GM12878 (cell line): ENCODE results near the gene TP73. TPM values are rescaled to one million over a fixed set of nuclear protein-coding genes. Genes with fewer than 3 reads are reported as not detected.

Experiments
- ATF3 ChIP-seq: IDR thresholded peaks from 2 replicates; pipeline ENCODE4 v1.6.1; 2011; ENCODE audit warnings: low read depth, mild to moderate bottlenecking, low read length, moderate library complexity, borderline replicate concordance; ENCODE audit errors: extremely low read depth
- CHD2 ChIP-seq: IDR thresholded peaks from 2 replicates; pipeline ENCODE4 v1.6.1; 2011; ENCODE audit warnings: low read depth, low read length, improper control_type of control experiment, borderline replicate concordance
- CREB1 ChIP-seq: IDR thresholded peaks from 2 replicates; pipeline ENCODE4 v1.6.1; 2012; ENCODE audit warnings: low read depth, mild to moderate bottlenecking, inconsistent platforms
- EP300 ChIP-seq, 2 experiments: fragments of 150-350 bp in 1 of 2; IDR thresholded peaks; 2 replicates each; pipeline ENCODE4 v1.6.1; 2011 to 2012; ENCODE audit warnings: low read depth in 2 of 2, low read length in 2 of 2, borderline replicate concordance in 1 of 2, improper control_type of control experiment in 1 of 2, inconsistent platforms in 1 of 2; ENCODE audit not compliant: control insufficient read depth in 1 of 2
- GABPA ChIP-seq: IDR thresholded peaks from 2 replicates; pipeline ENCODE4 v1.6.1; 2014; ENCODE audit warnings: antibody characterized with exemption, low read depth, mild to moderate bottlenecking, inconsistent platforms
- HSF1 ChIP-seq: fragments of 150-350 bp; IDR thresholded peaks from 2 replicates; pipeline ENCODE4 v1.6.1; 2014; ENCODE audit warnings: mild to moderate bottlenecking, low read depth, low read length
- IKZF2 ChIP-seq, 2 experiments: fragments of 450-650 bp; IDR thresholded peaks; 2 replicates each; pipeline ENCODE4 v1.6.1; 2017; ENCODE audit warnings: mild to moderate bottlenecking in 2 of 2, moderate library complexity in 2 of 2
- JUNB ChIP-seq: IDR thresholded peaks from 2 replicates; pipeline ENCODE4 v1.6.1; 2016; ENCODE audit warnings: antibody characterized with exemption, mild to moderate bottlenecking
- KDM1A ChIP-seq: fragments of 200-600 bp; sonication (generic); IDR thresholded peaks from 2 replicates; pipeline ENCODE4 v1.6.1; 2016; ENCODE audit warnings: borderline replicate concordance
- KLF5 ChIP-seq: fragments of 450-650 bp; IDR thresholded peaks from 2 replicates; pipeline ENCODE4 v1.6.1; 2014; ENCODE audit warnings: mild to moderate bottlenecking; ENCODE audit not compliant: partially characterized antibody
- MEF2A ChIP-seq: IDR thresholded peaks from 2 replicates; pipeline ENCODE4 v1.6.1; 2011; ENCODE audit warnings: low read depth, mild to moderate bottlenecking, low read length, moderate library complexity; ENCODE audit not compliant: insufficient read depth
- NFYA ChIP-seq: IDR thresholded peaks from 2 replicates; pipeline ENCODE4 v1.6.1; 2011; ENCODE audit warnings: low read depth, mild to moderate bottlenecking, low read length, improper control_type of control experiment, borderline replicate concordance
- NFYB ChIP-seq: IDR thresholded peaks from 2 replicates; pipeline ENCODE4 v1.6.1; 2011; ENCODE audit warnings: low read depth, mild to moderate bottlenecking, low read length, improper control_type of control experiment, moderate library complexity; ENCODE audit not compliant: insufficient read depth
- NR2C2 ChIP-seq: IDR thresholded peaks from 2 replicates; pipeline ENCODE4 v1.6.1; 2011; ENCODE audit warnings: borderline replicate concordance, low read depth; ENCODE audit not compliant: control insufficient read depth, insufficient read length
- PAX5 ChIP-seq: IDR thresholded peaks from 2 replicates; pipeline ENCODE4 v1.6.1; 2011; ENCODE audit warnings: low read depth, low read length, borderline replicate concordance
- PRDM15 ChIP-seq: fragments of 450-650 bp; formaldehyde crosslinking; IDR thresholded peaks from 2 replicates; pipeline ENCODE4 v1.4.0; 2020; ENCODE audit warnings: mild to moderate bottlenecking, moderate library complexity
- TCF7 ChIP-seq: IDR thresholded peaks from 2 replicates; pipeline ENCODE4 v1.6.1; 2014; ENCODE audit warnings: antibody characterized with exemption, borderline replicate concordance
- polyA plus RNA-seq, 11 experiments: library from polyadenylated mRNA; depleted of rRNA in 4 of 11; unstranded in 6 of 11; stranded (reverse) in 5 of 11; fragments of >200 nt; fragmentation: Nextera tagmentation in 4 of 11; fragmentation: Illumina TruSeq in 1 of 11; extraction: Ambion mirVana in 4 of 11; extraction: Trizol in 1 of 11; gene quantifications; 1 replicate in 1 of 11; 2 replicates in 10 of 11; pipeline versions ENCODE4 v1.2.1 to v1.2.3, GENCODE V29; 2011 to 2016; ENCODE audit warnings: inconsistent platforms in 2 of 11, missing spikeins in 2 of 11, low read depth in 1 of 11
- total RNA-seq, 4 experiments: library from RNA; depleted of rRNA in 3 of 4; stranded (reverse); fragments of >200 nt in 3 of 4; fragmentation: Illumina TruSeq in 1 of 4; extraction: Trizol in 1 of 4; gene quantifications; 2 replicates each; pipeline versions ENCODE4 v1.2.1 to v1.2.3, GENCODE V29; 2013 to 2021
- TF ChIP-seq, protein P1 (sequence below): IDR thresholded peaks from 2 replicates; pipeline ENCODE4 v1.6.1; 2012; ENCODE audit warnings: low read depth, low read length, improper control_type of control experiment
- TF ChIP-seq, protein P2 (sequence below): fragments of 450-650 bp; IDR thresholded peaks from 2 replicates; pipeline ENCODE4 v1.6.1; 2017; ENCODE audit warnings: antibody characterized with exemption, mild to moderate bottlenecking, moderate library complexity

Gene TP73
- total and polyA plus RNA-seq, 10 of the 15 experiments (the other 5 are each of a cell fraction or from before 2014, with no cell fraction given): 0.08 to 54.2 (median 14.9) TPM

DNA sequence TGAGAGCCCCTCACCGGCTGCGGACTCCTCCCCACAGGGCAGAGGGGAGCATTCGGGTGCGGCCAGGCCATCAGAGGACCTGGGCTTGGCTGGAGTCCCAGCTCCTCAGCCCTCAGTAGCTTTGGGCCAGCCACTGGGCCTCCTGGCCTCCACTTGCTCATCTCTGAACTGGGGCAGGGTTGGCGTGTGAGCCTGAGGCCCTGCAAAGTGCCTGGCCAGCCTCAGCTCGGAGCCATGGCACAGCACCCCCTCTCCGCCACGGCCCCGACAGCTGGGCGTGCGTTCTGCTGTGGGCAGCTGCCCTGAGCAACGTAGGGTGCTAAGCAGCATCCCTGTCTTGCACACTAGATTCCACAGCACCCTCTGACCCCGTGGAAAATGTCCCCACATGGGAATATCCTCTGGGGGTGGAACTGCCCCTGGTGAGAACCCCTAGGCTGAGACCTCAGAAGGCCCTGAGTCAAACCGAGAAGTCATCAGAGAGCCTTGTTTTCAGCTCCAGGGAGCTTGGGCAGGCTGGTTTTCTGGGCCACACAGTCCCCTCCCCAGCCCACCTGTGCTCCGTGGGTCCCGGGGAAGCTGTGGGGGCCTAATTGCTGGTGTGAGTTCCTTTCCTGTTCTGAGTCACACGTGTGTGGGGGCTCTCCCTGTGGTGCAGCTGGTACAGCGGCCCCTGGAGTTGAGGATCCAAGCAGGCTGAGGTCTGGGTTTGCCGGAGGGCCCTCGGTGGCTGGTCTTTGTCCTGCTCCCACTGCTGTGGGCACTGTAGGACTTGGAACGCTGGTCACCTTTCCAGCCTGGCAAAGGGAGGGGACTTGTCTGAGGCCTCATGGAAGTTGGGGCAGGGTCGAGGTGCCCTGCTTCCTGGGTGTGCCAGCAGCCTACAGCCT is 24.5 kb downstream of the TP73 start (continued):
- TF ChIP-seq TCF7 (no peak), IKZF2 (IDR thresholded peaks at IDR 0.05) (peak; percentile 99), EP300 (IDR thresholded peaks at IDR 0.05; ENCODE audit: borderline replicate concordance in 1 of 2, control insufficient read depth in 1 of 2, low read depth in 2 of 2, low read length in 2 of 2) (peak; percentile 89 to 95), NFYA (no peak), ATF3 (no peak), MEF2A (peak; percentile 85), HSF1 (no peak), CHD2 (peak; percentile 73; the same call in 1 of the 2 replicates), JUNB (peak; percentile 97), PRDM15 (CRISPR knock-in tag) (no peak), KDM1A (no peak), KLF5 (peak; percentile 86), CREB1 (no peak), PAX5 (peak; percentile 98), GABPA (no peak), NFYB (no peak), NR2C2 (no peak)
- TF ChIP-seq, protein P1, sequence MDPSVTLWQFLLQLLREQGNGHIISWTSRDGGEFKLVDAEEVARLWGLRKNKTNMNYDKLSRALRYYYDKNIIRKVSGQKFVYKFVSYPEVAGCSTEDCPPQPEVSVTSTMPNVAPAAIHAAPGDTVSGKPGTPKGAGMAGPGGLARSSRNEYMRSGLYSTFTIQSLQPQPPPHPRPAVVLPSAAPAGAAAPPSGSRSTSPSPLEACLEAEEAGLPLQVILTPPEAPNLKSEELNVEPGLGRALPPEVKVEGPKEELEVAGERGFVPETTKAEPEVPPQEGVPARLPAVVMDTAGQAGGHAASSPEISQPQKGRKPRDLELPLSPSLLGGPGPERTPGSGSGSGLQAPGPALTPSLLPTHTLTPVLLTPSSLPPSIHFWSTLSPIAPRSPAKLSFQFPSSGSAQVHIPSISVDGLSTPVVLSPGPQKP: 0 out of 2 replicates have a peak, but pooled peaks have one; percentile 47
- TF ChIP-seq, protein P2, sequence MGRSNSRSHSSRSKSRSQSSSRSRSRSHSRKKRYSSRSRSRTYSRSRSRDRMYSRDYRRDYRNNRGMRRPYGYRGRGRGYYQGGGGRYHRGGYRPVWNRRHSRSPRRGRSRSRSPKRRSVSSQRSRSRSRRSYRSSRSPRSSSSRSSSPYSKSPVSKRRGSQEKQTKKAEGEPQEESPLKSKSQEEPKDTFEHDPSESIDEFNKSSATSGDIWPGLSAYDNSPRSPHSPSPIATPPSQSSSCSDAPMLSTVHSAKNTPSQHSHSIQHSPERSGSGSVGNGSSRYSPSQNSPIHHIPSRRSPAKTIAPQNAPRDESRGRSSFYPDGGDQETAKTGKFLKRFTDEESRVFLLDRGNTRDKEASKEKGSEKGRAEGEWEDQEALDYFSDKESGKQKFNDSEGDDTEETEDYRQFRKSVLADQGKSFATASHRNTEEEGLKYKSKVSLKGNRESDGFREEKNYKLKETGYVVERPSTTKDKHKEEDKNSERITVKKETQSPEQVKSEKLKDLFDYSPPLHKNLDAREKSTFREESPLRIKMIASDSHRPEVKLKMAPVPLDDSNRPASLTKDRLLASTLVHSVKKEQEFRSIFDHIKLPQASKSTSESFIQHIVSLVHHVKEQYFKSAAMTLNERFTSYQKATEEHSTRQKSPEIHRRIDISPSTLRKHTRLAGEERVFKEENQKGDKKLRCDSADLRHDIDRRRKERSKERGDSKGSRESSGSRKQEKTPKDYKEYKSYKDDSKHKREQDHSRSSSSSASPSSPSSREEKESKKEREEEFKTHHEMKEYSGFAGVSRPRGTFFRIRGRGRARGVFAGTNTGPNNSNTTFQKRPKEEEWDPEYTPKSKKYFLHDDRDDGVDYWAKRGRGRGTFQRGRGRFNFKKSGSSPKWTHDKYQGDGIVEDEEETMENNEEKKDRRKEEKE: no peak
